Measurements from ENCODE around the gene THBS1. TPM values are rescaled to one million over a fixed set of nuclear protein-coding genes. Genes with fewer than 3 reads are reported as not detected.

The THBS1 gene
- total RNA-seq, 2 donors from 2014 or later: 162 to 390 TPM

- H3K27me3 ChIP-seq: no peaks in the 10 kb centered on the region
- H3K4me1 ChIP-seq: no peaks in the 10 kb centered on the region
- intact Hi-C loops (cut with DNase I): no loop called here
- no peaks in the 10 kb centered on the region for H3K9me3 ChIP-seq
- H3K9ac ChIP-seq (ENCODE audit: low read depth in 2 of 2, low read length in 2 of 2): no peak overlapping the region
- no peak overlapping the region for H3K27ac ChIP-seq
- no peaks in the 10 kb centered on the region for H3K36me3 ChIP-seq
- no peak overlapping the region for H3K4me3 ChIP-seq
- TF ChIP-seq CTCF (IDR thresholded peaks at IDR 0.05): no peak
- no peak for DNase-seq
These were observed 37.4 kb downstream of the THBS1 start for GRCh38 chr15:39618063-39618823.

- intact Hi-C loops (cut with DNase I): no loop called here
- no peak overlapping the region for H3K4me3 ChIP-seq
- H3K4me1 ChIP-seq: peaks cover 18% of the 10 kb centered on the region
- no peak for TF ChIP-seq CTCF (IDR thresholded peaks at IDR 0.05)
- no peaks in the 10 kb centered on the region for H3K27me3 ChIP-seq
- no peak overlapping the region for H3K9ac ChIP-seq (ENCODE audit: low read depth in 2 of 2, low read length in 2 of 2)
- H3K27ac ChIP-seq: peak overlapping the region; percentile 21
- no peaks in the 10 kb centered on the region for H3K9me3 ChIP-seq
- DNase-seq: peak; percentile 72
- no peaks in the 10 kb centered on the region for H3K36me3 ChIP-seq
These were observed 40.3 kb downstream of the THBS1 start for GRCh38 chr15:39621210-39621609.

- H3K4me1 ChIP-seq: peaks cover 18% of the 10 kb centered on the region
- TF ChIP-seq CTCF (IDR thresholded peaks at IDR 0.05): no peak
- no peaks in the 10 kb centered on the region for H3K9me3 ChIP-seq
- H3K9ac ChIP-seq (ENCODE audit: low read depth in 2 of 2, low read length in 2 of 2): peak overlapping the region in 1 of 2 donors; percentile 46
- DNase-seq: no peak
- H3K36me3 ChIP-seq: no peaks in the 10 kb centered on the region
- intact Hi-C loops (cut with DNase I): no loop called here
- no peak overlapping the region for H3K4me3 ChIP-seq
- H3K27me3 ChIP-seq: no peaks in the 10 kb centered on the region
- H3K27ac ChIP-seq: peak overlapping the region; percentile 87
These were observed 41.1 kb downstream of the THBS1 start for GRCh38 chr15:39621976-39622375.

- no peak overlapping the region for H3K4me3 ChIP-seq
- H3K36me3 ChIP-seq: no peaks in the 10 kb centered on the region
- peaks cover 21% of the 10 kb centered on the region for H3K4me1 ChIP-seq
- intact Hi-C loops (cut with DNase I): no loop called here
- no peaks in the 10 kb centered on the region for H3K9me3 ChIP-seq
- DNase-seq: peak; percentile 67
- no peaks in the 10 kb centered on the region for H3K27me3 ChIP-seq
- peak overlapping the region; percentile 87 for H3K27ac ChIP-seq
- no peak for TF ChIP-seq CTCF (IDR thresholded peaks at IDR 0.05)
- H3K9ac ChIP-seq (ENCODE audit: low read depth in 2 of 2, low read length in 2 of 2): peak overlapping the region in 1 of 2 donors; percentile 46
These were observed 42.0 kb downstream of the THBS1 start for GRCh38 chr15:39622660-39623516.

- Histone ChIP-seq H3K27me3 (no peaks in the 10 kb centered on the region), H3K4me1 (peaks cover 22% of the 10 kb centered on the region), H3K36me3 (no peaks in the 10 kb centered on the region), H3K27ac (peak overlapping the region; percentile 87), H3K4me3 (no peak overlapping the region), H3K9ac (ENCODE audit: low read depth in 2 of 2, low read length in 2 of 2) (peak overlapping the region in 1 of 2 donors; percentile 51), H3K9me3 (no peaks in the 10 kb centered on the region)
- no peak for TF ChIP-seq CTCF (IDR thresholded peaks at IDR 0.05)
- DNase-seq: no peak
- intact Hi-C loops (cut with DNase I): no loop called here
These were observed 42.7 kb downstream of the THBS1 start for GRCh38 chr15:39623529-39623931.

All from colonic mucosa (tissue), 4 donors.